ENCODE measurements around the gene SLC8A2. TPM values are rescaled to one million over a fixed set of nuclear protein-coding genes. Genes with fewer than 3 reads are reported as not detected.
A peak's percentile ranks its signal among the peaks of the same experiment; 100 is the strongest.
"Not testable (repeated sequence)": the region's sequence is repeated elsewhere in the genome, so short reads cannot be mapped to it uniquely, and the experiment has no call there.

SLC8A2 gene
- total RNA-seq, 1 experiment from 2014 or later = not detected

DNA sequence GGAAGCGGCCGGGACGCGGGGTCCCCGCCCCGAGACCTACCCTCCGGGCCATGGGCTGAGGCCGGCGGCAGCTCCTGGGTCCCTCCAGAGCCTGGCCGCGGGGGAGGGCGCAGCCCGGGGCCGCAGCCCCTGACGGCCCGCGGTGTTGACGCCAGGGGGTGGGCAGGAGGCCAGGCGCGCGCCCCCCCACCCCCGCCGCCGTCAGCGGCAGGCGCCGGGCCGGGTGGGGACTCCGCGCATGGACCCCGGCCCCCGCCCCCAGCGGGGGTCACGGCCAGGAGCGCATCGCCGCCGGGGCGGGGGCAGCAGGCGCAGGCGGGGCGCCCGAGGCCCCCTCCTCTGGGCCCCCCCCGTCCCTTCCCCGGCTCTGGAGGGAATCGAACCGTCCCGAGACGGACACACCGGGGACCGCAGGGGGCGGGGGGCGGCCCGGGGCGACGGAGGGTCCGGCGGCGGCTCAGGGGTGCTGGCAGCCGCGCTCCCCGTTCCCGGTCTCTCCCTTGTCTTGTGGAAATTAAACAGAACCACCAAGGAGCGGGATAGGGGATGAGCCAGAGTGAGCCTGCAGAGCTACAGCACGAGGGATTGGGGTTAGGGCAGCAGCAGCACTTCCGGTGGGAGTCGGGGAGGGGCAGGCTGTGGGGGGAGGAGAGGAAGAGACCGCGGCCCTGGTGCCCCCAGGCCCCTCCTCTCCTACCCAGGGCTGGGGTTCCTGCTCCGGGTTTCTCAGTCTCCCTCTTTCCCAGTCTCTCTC, 52.5 kb downstream of the SLC8A2 start, which contains the start of gene MEIS3:
TSS of gene MEIS3 (minus strand) at position 498 of the 754 bp plus-strand sequence. CDS start at position 52, 446 bp downstream.
- DNase-seq (ENCODE audit: low read depth in 1 of 2, low spot score in 2 of 2) = no peak
- peak within 1 kb of the TSS; percentile 65 for H3K4me3 ChIP-seq
- peaks cover 33% of the 10 kb centered on the region for H3K27me3 ChIP-seq (replicated peaks)
- no peaks in the 10 kb centered on the region for H3K9me3 ChIP-seq (replicated peaks)
- no peak within 1 kb of the TSS for H3K27ac ChIP-seq
- H3K4me1 ChIP-seq (replicated peaks) = peaks cover 13% of the 10 kb centered on the region
- peaks cover 7% of the 10 kb centered on the region for H3K36me3 ChIP-seq

DNA sequence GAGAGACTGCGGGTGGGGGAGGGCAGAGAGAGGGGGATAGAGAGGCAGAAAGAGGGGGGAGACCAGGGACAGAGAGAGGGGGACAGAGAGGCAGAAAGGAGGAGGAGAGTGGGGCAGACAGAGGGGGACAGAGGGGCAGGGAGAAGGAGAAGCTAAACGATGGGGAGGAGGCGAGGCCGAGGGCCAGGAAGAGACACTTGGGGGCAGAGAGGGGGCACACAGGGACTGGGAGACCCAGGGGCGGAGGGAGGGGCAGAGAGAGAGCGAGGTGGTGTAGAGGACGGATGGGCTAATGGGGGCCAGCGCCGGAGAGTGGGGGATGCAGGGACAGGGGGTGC, 53.0 kb downstream of the SLC8A2 start:
- H3K27ac ChIP-seq = no peak overlapping the region

DNA sequence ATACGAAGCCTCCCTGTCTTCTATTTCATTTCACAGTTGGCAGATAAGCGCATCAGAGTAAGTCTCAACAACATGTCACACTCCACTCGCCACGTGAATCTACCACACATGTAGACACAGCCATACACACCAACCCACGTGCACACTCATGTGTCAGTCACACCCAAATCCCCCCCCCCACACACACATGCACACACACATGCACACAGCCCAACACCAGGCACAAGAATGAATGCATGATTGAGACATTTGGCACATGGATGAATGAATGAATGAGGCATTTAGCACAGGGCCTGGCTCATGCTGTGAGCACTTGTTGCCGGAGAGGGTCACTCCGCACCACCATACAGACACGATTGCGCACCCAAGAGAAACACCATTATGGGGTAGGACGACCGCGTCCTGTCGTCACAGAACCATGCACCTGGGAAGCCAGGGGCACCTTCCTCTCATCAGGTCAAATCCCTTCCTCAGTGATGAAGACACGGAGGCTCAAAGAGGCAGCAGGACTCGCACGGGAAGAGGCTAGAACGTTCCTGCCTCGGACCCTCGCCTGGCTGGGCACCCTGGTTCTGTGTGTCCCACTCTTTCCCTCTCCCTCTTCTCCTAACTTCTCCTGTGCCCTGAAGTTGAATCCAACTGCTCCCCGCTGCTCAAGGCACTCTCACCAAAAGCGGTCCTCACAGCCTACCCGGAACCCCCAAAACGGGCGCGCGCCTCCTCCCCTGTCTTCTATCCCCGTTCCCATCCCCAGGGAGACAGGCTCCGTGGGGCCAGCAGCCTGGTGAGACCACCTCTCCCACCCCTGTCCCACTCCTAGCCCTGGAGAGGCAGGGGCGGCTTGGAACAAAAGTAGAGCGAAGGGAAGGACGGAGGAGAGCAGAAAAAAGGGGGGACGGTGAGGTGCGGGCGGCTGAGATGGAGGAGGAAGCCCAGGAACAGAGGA, 53.7 kb downstream of the SLC8A2 start:
- H3K9me3 ChIP-seq (replicated peaks) = no peaks in the 10 kb centered on the region
- H3K27ac ChIP-seq = no peak overlapping the region
- no peak for DNase-seq (ENCODE audit: low read depth in 1 of 2, low spot score in 2 of 2)
- H3K4me1 ChIP-seq (replicated peaks) = peaks cover 13% of the 10 kb centered on the region
- peak overlapping the region; percentile 65 for H3K4me3 ChIP-seq
- H3K36me3 ChIP-seq = peaks cover 10% of the 10 kb centered on the region
- H3K27me3 ChIP-seq (replicated peaks) = peaks cover 29% of the 10 kb centered on the region

More for the DNA sequence above, 53.0 kb downstream of the SLC8A2 start:
- H3K9me3 ChIP-seq (replicated peaks) = no peaks in the 10 kb centered on the region
- no peak for DNase-seq (ENCODE audit: low read depth in 1 of 2, low spot score in 2 of 2)
- H3K27me3 ChIP-seq (replicated peaks) = peaks cover 29% of the 10 kb centered on the region
- peaks cover 10% of the 10 kb centered on the region for H3K36me3 ChIP-seq
- H3K4me1 ChIP-seq (replicated peaks) = peaks cover 13% of the 10 kb centered on the region
- peak overlapping the region; percentile 65 for H3K4me3 ChIP-seq

DNA sequence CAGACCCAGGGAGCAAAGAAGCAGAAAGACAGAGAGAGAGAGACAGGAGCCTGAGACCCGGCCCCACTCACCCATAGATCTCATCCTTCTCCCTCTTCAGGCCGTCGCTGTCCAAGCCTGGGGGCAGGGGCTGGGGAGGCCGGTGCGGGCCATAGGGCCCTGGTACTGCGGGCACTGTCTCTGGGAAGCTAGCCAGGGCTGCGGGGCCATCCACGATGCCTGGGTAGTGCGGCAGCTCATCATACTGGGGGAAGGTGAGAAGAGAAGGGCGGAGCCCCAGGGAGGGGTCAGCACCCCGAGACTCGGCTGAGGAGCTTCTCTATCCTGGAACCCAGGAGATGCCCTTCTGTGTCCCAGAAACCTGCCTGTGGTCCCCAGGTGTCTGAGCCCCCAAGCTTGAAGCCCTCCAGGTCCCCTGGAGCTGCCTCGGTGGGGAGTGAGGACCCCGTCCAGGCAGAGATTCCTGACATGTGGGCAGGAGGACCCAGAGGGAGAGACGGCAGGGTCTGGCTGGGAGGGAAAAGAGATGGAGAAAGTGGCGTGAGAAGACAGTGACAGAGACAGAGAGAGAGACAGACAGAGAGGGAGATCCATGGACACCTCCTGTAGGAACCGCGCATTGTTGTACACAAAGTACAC, 54.5 kb downstream of the SLC8A2 start:
- H3K4me3 ChIP-seq = no peak overlapping the region
- H3K9me3 ChIP-seq (replicated peaks) = no peaks in the 10 kb centered on the region
- no peak for DNase-seq (ENCODE audit: low read depth in 1 of 2, low spot score in 2 of 2)
- H3K27me3 ChIP-seq (replicated peaks) = peaks cover 23% of the 10 kb centered on the region
- peaks cover 13% of the 10 kb centered on the region for H3K4me1 ChIP-seq (replicated peaks)
- H3K36me3 ChIP-seq = peaks cover 10% of the 10 kb centered on the region
- H3K27ac ChIP-seq = no peak overlapping the region

DNA sequence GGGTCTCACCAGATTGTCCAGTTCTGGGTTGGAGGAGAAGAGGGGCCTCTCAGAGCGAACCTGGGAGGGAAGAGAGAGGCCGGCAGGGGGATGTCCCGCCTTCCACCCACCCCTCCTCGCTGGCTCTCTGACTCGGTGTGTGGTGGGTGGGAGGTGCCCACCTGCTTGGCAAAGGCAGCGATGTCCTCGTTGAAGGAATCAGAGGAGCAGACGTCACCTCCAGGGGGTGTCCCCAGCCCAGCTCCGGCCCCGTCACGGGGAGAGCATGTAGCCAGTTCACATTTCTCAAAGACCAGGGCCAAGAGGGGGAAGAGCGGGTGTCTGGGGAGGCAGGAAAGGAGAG, 55.1 kb downstream of the SLC8A2 start:
- peaks cover 10% of the 10 kb centered on the region for H3K36me3 ChIP-seq
- no peak for DNase-seq (ENCODE audit: low read depth in 1 of 2, low spot score in 2 of 2)
- H3K27ac ChIP-seq = no peak overlapping the region
- H3K27me3 ChIP-seq (replicated peaks) = peaks cover 19% of the 10 kb centered on the region
- H3K9me3 ChIP-seq (replicated peaks) = no peaks in the 10 kb centered on the region
- H3K4me3 ChIP-seq = no peak overlapping the region
- peaks cover 13% of the 10 kb centered on the region for H3K4me1 ChIP-seq (replicated peaks)

DNA sequence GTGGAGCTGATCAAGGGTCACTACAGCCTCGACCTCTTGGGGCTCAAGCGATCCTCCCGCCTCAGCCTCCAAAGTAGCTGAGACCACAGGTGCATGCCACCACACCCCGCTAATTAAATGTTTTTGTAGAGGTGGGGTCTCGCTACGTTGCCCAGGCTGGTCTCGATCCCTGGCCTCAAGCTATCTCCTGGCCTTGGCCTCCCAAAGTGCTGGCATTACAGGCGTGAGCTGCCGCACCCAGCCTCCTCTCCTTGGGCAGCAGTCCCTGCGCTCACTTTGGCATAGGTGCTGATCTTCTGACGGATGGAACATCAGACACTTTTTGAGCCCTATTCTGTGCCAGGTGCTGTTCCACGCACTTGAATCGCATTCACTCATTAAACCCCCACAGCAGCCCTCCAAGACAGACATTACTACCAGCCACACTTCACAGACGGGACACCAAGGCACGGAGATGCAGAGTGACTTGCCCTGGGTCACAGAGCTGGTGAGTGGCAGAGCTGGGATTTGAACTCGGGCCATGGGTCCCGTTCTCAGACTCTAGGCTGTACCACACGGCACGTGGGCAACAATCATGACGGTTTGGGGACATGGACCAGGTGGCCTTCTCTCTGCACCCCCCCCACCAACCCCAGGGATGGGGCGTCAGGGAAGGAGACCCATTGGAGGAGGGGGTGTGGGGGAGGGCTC, 55.6 kb downstream of the SLC8A2 start:
- Histone ChIP-seq H3K36me3 (peaks cover 10% of the 10 kb centered on the region), H3K27ac (no peak overlapping the region), H3K9me3 (replicated peaks) (no peaks in the 10 kb centered on the region), H3K4me3 (no peak overlapping the region), H3K4me1 (replicated peaks) (peaks cover 13% of the 10 kb centered on the region), H3K27me3 (replicated peaks) (peaks cover 14% of the 10 kb centered on the region)
- no peak for DNase-seq (ENCODE audit: low read depth in 1 of 2, low spot score in 2 of 2)

DNA sequence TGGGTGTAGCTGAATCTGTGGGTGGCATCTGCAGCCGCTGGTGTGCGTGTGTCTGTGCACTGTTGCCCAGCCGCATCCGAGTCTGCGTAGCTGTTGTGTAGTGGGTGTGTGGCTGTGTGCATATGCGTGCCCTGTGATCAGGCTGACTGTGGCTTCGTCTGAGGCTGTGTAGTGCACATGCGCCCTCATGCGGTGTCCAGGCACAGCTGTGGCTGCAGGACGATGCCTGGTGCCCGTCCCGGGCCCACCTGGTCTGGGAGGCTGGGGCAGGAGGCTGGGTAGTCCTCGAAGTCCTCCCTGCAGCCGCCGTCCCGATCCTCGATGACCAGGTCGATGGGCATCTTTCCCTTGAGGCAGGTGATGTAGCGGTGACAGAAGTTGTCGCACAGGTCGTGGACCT, 57.2 kb downstream of the SLC8A2 start:
- no peak for DNase-seq (ENCODE audit: low read depth in 1 of 2, low spot score in 2 of 2)
- no peaks in the 10 kb centered on the region for H3K27me3 ChIP-seq (replicated peaks)

DNA sequence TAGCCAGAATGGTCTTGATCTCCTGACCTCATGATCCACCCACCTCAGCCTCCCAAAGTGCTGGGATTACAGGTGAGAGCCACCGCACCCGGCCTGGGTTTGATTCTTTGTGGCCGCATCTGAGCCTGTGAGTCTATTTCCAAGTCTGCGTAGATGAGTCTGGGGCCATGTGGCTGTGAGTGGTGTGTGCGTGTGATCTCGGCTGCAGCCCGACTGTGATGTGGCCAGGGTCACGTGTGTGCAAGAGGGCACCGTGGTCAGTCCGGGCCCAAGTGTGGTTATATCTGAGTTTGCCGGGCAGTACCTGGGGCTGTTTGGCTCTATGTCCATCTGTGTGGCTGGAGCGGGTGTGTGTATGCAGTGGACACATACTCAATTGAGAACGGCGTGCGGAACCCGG, 57.8 kb downstream of the SLC8A2 start:
- no peak overlapping the region for H3K4me3 ChIP-seq
- DNase-seq (ENCODE audit: low read depth in 1 of 2, low spot score in 2 of 2) = no peak
- no peaks in the 10 kb centered on the region for H3K27me3 ChIP-seq (replicated peaks)
- peaks cover 10% of the 10 kb centered on the region for H3K36me3 ChIP-seq
- H3K9me3 ChIP-seq (replicated peaks) = no peaks in the 10 kb centered on the region
- no peak overlapping the region for H3K27ac ChIP-seq
- peaks cover 12% of the 10 kb centered on the region for H3K4me1 ChIP-seq (replicated peaks)

More for the DNA sequence above, 57.2 kb downstream of the SLC8A2 start:
- H3K27ac ChIP-seq = no peak overlapping the region
- H3K4me1 ChIP-seq (replicated peaks) = peaks cover 13% of the 10 kb centered on the region
- H3K9me3 ChIP-seq (replicated peaks) = no peaks in the 10 kb centered on the region
- peaks cover 10% of the 10 kb centered on the region for H3K36me3 ChIP-seq
- H3K4me3 ChIP-seq = no peak overlapping the region

DNA sequence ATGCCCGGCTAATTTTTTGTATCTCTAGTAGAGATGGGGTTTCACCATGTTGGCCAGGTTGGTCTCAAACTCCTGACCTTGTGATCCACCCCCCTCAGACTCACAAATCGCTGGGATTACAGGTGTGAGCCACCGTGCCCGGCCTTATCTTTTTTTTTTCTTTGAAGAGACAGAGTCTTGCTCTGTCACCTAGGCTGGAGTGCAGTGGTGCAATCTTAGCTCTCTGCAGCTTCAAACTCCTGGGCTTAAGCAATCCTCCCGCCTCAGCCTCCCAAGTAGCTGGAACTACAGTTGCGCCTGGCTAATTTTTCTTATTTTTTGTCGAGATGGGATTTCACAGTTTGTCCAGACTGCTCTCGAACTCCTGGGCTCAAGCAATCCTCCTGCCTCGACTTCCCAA, 60.0 kb downstream of the SLC8A2 start:
- not testable (repeated sequence) for H3K9me3 ChIP-seq (replicated peaks); H3K27me3 ChIP-seq (replicated peaks); H3K27ac ChIP-seq; H3K4me3 ChIP-seq; DNase-seq (ENCODE audit: low read depth in 1 of 2, low spot score in 2 of 2); H3K4me1 ChIP-seq (replicated peaks)
- H3K36me3 ChIP-seq = peaks cover 15% of the 10 kb centered on the region

DNA sequence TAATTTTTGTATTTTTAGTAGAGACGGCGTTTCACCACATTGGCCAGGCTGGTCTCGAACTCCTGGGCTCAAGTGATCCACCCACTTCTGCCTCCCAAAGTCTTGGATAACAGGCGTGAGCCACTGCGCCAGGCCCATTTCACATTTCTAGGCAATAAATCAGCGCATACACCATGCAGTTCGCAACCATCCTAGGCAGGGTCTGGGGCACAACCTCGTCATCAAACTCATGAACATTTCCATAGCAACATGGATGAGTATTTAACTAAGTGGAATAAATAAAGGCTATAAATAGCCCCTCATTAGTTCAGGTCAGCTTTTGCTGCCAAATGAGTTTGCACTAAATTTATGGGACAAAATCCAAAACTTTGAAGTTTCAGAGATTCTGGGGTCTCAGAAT, 60.6 kb downstream of the SLC8A2 start:
- Histone ChIP-seq H3K36me3 (peaks cover 14% of the 10 kb centered on the region), H3K4me3 (no peak overlapping the region), H3K27me3 (replicated peaks) (no peaks in the 10 kb centered on the region), H3K4me1 (replicated peaks) (no peaks in the 10 kb centered on the region), H3K9me3 (replicated peaks) (no peaks in the 10 kb centered on the region), H3K27ac (no peak overlapping the region)
- no peak for DNase-seq (ENCODE audit: low read depth in 1 of 2, low spot score in 2 of 2)

DNA sequence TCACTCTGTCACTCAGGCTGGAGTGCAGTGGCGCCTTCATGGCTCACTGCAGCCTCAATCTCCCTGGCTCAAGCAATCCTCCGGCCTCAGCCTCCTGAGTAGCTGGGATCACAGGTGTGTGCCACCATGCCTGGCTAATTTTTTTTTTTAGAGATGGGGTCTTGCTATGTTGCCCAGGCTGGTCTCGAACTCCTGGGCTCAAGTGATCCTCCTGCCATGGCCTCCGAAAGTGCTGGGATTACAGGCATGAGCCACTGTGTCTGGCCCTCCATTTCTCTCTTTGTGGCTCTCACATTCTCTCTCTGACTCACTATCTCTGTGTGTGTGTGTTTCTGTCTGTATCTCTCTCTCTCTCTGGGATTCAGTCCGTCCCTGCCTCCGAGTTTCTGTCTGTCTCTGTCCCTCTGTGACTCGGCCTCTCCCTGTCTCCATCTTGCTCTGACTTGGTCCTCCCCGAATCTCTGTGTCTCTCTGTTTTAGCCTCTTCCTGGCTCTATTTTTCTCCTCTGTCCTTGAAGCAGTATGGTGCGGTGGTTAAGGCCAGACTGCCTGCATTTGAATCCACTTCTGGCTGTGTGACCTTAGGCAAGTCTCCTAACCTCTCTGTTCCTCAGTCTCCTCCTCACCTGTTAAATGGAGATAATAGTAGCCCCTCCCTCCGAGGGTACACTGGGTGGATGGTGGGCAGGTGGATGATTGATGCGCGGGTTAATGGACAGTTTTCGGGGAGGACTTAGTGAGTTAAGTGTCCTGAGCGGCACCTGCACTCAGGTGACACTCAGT, 63.3 kb downstream of the SLC8A2 start:
- Histone ChIP-seq H3K9me3 (replicated peaks) (no peaks in the 10 kb centered on the region), H3K4me3 (no peak overlapping the region), H3K27ac (no peak overlapping the region), H3K4me1 (replicated peaks) (no peaks in the 10 kb centered on the region), H3K36me3 (peaks cover 4% of the 10 kb centered on the region; the same call in 1 of the 2 replicates), H3K27me3 (replicated peaks) (no peaks in the 10 kb centered on the region)
- DNase-seq (ENCODE audit: low read depth in 1 of 2, low spot score in 2 of 2) = no peak

DNA sequence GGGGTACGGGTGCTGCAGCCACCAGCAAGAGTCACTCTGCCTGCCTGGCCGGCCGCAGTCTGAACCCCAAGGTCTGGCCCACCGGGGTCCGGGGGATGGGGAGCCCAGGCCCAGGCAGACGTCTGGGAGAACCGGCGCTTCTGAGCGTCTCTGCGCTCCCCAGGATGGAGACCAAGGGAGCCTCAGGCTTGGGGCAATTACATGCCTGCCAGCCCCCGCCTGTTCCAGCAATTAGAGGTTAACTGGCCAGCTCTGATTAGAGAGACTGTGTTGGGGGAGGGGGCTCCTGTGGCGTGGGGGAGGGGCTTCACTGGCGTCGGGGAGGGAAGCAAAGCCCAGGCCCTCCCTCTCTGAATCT, 64.3 kb downstream of the SLC8A2 start:
- no peak for DNase-seq (ENCODE audit: low read depth in 1 of 2, low spot score in 2 of 2)
- H3K9me3 ChIP-seq (replicated peaks) = no peaks in the 10 kb centered on the region
- no peaks in the 10 kb centered on the region for H3K27me3 ChIP-seq (replicated peaks)
- H3K36me3 ChIP-seq = peaks cover 4% of the 10 kb centered on the region; the same call in 1 of the 2 replicates
- no peak overlapping the region for H3K27ac ChIP-seq
- no peak overlapping the region for H3K4me3 ChIP-seq
- H3K4me1 ChIP-seq (replicated peaks) = no peaks in the 10 kb centered on the region
